ENCODE data around the gene HHIPL1. TPM values are rescaled to one million over a fixed set of nuclear protein-coding genes. Genes with fewer than 3 reads are reported as not detected.

The HHIPL1 gene
- total RNA-seq, 1 donor from 2014 or later: 5.9 TPM

- H3K9me3 ChIP-seq: no peaks in the 10 kb centered on the region
- H3K4me1 ChIP-seq: peaks cover 43% of the 10 kb centered on the region
- no peaks in the 10 kb centered on the region for H3K27me3 ChIP-seq
- no peak for DNase-seq (ENCODE audit: extremely low spot score in 2 of 2)
- no peak for TF ChIP-seq CTCF (IDR thresholded peaks at IDR 0.05)
- TF ChIP-seq POLR2AphosphoS5 (IDR thresholded peaks at IDR 0.05; ENCODE audit: insufficient read depth in 1 of 2, low read depth in 1 of 2): no peak
- TF ChIP-seq POLR2A (IDR thresholded peaks at IDR 0.05): no peak
- H3K36me3 ChIP-seq: no peaks in the 10 kb centered on the region
- H3K4me3 ChIP-seq: no peak overlapping the region
- H3K27ac ChIP-seq: no peak overlapping the region
- intact Hi-C loops (cut with DNase I): no loop called here
Observed at GRCh38 chr14:99616832-99617800, 27.8 kb upstream of the HHIPL1 start.

- Histone ChIP-seq H3K27me3 (no peaks in the 10 kb centered on the region), H3K27ac (no peak overlapping the region), H3K9me3 (no peaks in the 10 kb centered on the region), H3K36me3 (no peaks in the 10 kb centered on the region), H3K4me1 (peaks cover 23% of the 10 kb centered on the region), H3K4me3 (no peak overlapping the region)
- intact Hi-C loops (cut with DNase I): no loop called here
- DNase-seq (ENCODE audit: extremely low spot score in 2 of 2): no peak
- TF ChIP-seq CTCF (IDR thresholded peaks at IDR 0.05) (no peak), POLR2AphosphoS5 (IDR thresholded peaks at IDR 0.05; ENCODE audit: insufficient read depth in 1 of 2, low read depth in 1 of 2) (peak; percentile 37 to 45), POLR2A (IDR thresholded peaks at IDR 0.05) (no peak)
Observed at GRCh38 chr14:99619835-99620834, 24.8 kb upstream of the HHIPL1 start.

- DNase-seq (ENCODE audit: extremely low spot score in 2 of 2): no peak
- H3K9me3 ChIP-seq: no peaks in the 10 kb centered on the region
- no peak for TF ChIP-seq POLR2AphosphoS5 (IDR thresholded peaks at IDR 0.05; ENCODE audit: insufficient read depth in 1 of 2, low read depth in 1 of 2)
- no peak for TF ChIP-seq CTCF (IDR thresholded peaks at IDR 0.05)
- no peak for TF ChIP-seq POLR2A (IDR thresholded peaks at IDR 0.05)
- H3K4me3 ChIP-seq: no peak overlapping the region
- intact Hi-C loops (cut with DNase I): no loop called here
- H3K27ac ChIP-seq: no peak overlapping the region
- H3K36me3 ChIP-seq: no peaks in the 10 kb centered on the region
- H3K27me3 ChIP-seq: no peaks in the 10 kb centered on the region
- peaks cover 10% of the 10 kb centered on the region for H3K4me1 ChIP-seq
Observed at GRCh38 chr14:99621948-99622347, 23.0 kb upstream of the HHIPL1 start.

- no peaks in the 10 kb centered on the region for H3K27me3 ChIP-seq
- TF ChIP-seq POLR2AphosphoS5 (IDR thresholded peaks at IDR 0.05; ENCODE audit: insufficient read depth in 1 of 2, low read depth in 1 of 2) (no peak), CTCF (IDR thresholded peaks at IDR 0.05) (no peak), POLR2A (IDR thresholded peaks at IDR 0.05) (no peak)
- H3K4me1 ChIP-seq: peaks cover 16% of the 10 kb centered on the region
- H3K36me3 ChIP-seq: no peaks in the 10 kb centered on the region
- intact Hi-C loops (cut with DNase I): no loop called here
- H3K4me3 ChIP-seq: no peak overlapping the region
- H3K27ac ChIP-seq: no peak overlapping the region
- DNase-seq (ENCODE audit: extremely low spot score in 2 of 2): no peak
- H3K9me3 ChIP-seq: no peaks in the 10 kb centered on the region
Observed at GRCh38 chr14:99624024-99624423, 20.9 kb upstream of the HHIPL1 start.
